Endodermal cell (in vitro differentiated cells): ENCODE data around the gene FNDC8. TPM values are rescaled to one million over a fixed set of nuclear protein-coding genes. Genes with fewer than 3 reads are reported as not detected.
"Not testable (repeated sequence)": the region's sequence is repeated elsewhere in the genome, so short reads cannot be mapped to it uniquely, and the experiment has no call there.

Experiments
- DNase-seq: peaks from one replicate; pipeline ENCODE4 v3.0.0-alpha.2; 2017
- H3K27ac ChIP-seq: 2 replicates; pipeline ENCODE4 v1.5.1; 2013; ENCODE audit warnings: mild to moderate bottlenecking, low read depth, low read length, moderate library complexity
- H3K27me3 ChIP-seq: 2 replicates; pipeline ENCODE4 v1.6.1; 2013; ENCODE audit warnings: mild to moderate bottlenecking, low read length, moderate library complexity; ENCODE audit not compliant: insufficient read depth, control insufficient read depth, poor library complexity, severe bottlenecking
- H3K36me3 ChIP-seq: 2 replicates; pipeline ENCODE4 v1.7.0; 2013; ENCODE audit warnings: mild to moderate bottlenecking, low read length, moderate library complexity; ENCODE audit not compliant: control insufficient read depth, insufficient read depth
- H3K4me1 ChIP-seq: one replicate; pipeline ENCODE4 v1.7.0; 2013; ENCODE audit warnings: low read length; ENCODE audit not compliant: control insufficient read depth, insufficient read depth
- H3K4me3 ChIP-seq: 2 replicates; pipeline ENCODE4 v1.5.1; 2013; ENCODE audit warnings: mild to moderate bottlenecking, low read length, moderate library complexity
- H3K9ac ChIP-seq: 2 replicates; pipeline ENCODE4 v1.6.1; 2013; ENCODE audit warnings: mild to moderate bottlenecking, low read length, moderate library complexity; ENCODE audit not compliant: poor library complexity, severe bottlenecking; ENCODE audit errors: extremely low read depth
- H3K9me3 ChIP-seq: 2 replicates; pipeline ENCODE4 v1.6.1; 2013; ENCODE audit warnings: mild to moderate bottlenecking, low read length, moderate library complexity; ENCODE audit not compliant: control insufficient read depth
- H3K27ac Mint-ChIP-seq: 2 replicates; pipeline ENCODE4 v1.8.0; 2020; ENCODE audit warnings: mixed read lengths
- H3K27me3 Mint-ChIP-seq: 2 replicates; pipeline ENCODE4 v1.8.0; 2021; ENCODE audit warnings: mild to moderate bottlenecking, mixed read lengths; ENCODE audit not compliant: insufficient read depth
- H3K36me3 Mint-ChIP-seq: 2 replicates; pipeline ENCODE4 v1.8.0; 2020; ENCODE audit warnings: low read depth, mixed read lengths
- H3K4me1 Mint-ChIP-seq: 2 replicates; pipeline ENCODE4 v1.8.0; 2020; ENCODE audit warnings: mixed read lengths
- H3K4me3 Mint-ChIP-seq: 2 replicates; pipeline ENCODE4 v1.8.0; 2020; ENCODE audit warnings: mild to moderate bottlenecking, moderate library complexity, mixed read lengths
- H3K9me3 Mint-ChIP-seq: 2 replicates; pipeline ENCODE4 v1.8.0; 2020; ENCODE audit warnings: mild to moderate bottlenecking, mixed read lengths
- WGBS, 2 experiments: methylation state at CpG; one replicate each; pipeline versions ENCODE4 v1.1.5 to v1.1.7; 2013; ENCODE audit warnings: missing lambda C conversion rate in 2 of 2, mixed read lengths in 1 of 2; ENCODE audit not compliant: insufficient coverage in 1 of 2, insufficient read length in 1 of 2; 5-methylcytosine and 5-hydroxymethylcytosine counted together
- total RNA-seq, 2 donors: library from RNA; stranded (reverse); fragmentation: NEBNext Ultra II Directional in 1 of 2; extraction: Animal tissue kit (Norgen Biotek cat#: 25700) in 1 of 2; gene quantifications; 2 replicates in 1 of 2; 3 replicates in 1 of 2; pipeline ENCODE4 v1.2.1, GENCODE V29; 2021
- TF ChIP-seq, protein P1 (sequence below): fragments of 200-600 bp; sonication (generic); conservative IDR thresholded peaks from 2 replicates; pipeline ENCODE4 v1.5.0; 2021; ENCODE audit warnings: antibody characterized with exemption, mild to moderate bottlenecking

Gene FNDC8
- total RNA-seq, 2 donors from 2014 or later = not detected

DNA sequence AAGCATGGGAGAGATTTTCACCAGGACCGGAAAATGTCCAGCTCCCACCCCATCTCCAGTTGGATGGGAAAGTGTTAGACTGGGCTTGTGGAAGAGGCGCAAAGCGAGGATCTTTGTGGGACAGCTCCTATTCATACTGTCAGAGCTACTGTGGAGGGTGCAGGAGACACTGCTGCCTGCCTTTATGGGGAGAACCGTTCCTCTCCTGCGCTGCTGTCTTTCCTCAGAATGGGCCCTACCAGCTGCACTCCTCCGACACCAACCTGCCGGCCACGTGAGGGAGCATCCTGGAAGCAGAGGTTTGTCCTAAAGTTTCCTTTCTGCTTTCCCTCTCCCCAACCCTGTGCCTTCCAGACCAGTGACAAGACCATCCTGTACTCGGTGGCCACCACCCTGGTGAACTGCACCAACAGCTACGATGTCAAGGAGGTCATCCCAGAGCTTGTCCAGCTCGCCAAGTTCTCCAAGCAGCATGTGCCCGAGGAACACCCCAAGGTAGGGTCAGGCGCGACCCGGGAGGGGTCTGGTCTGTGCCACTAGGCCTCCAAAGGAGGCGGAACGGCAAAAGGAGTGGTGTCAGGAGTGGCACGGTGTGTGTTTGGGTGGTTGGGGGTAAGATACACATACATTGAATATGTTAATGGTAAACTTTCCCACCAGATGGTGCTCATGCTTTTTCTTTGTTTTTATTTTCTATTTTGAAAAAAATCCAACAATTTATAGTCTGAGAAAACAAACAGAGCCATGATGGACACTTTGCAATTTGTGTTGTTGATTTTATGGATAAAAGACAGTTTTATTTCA, 49.8 kb downstream of the FNDC8 start:
- Mint-ChIP-seq H3K4me1 (no peaks in the 10 kb centered on the region), H3K27me3 (peaks cover 7% of the 10 kb centered on the region), H3K9me3 (no peaks in the 10 kb centered on the region), H3K4me3 (no peak overlapping the region), H3K27ac (no peak overlapping the region), H3K36me3 (no peaks in the 10 kb centered on the region)
- Histone ChIP-seq H3K4me3 (no peak overlapping the region), H3K4me1 (no peaks in the 10 kb centered on the region), H3K36me3 (no peaks in the 10 kb centered on the region), H3K9me3 (no peaks in the 10 kb centered on the region), H3K27ac (no peak overlapping the region), H3K9ac (no peak overlapping the region), H3K27me3 (no peaks in the 10 kb centered on the region)
- WGBS, 2 experiments = 93 to 97% methylated on average over 6 to 18 of the region's 18 CpGs
- TF ChIP-seq, protein P1, sequence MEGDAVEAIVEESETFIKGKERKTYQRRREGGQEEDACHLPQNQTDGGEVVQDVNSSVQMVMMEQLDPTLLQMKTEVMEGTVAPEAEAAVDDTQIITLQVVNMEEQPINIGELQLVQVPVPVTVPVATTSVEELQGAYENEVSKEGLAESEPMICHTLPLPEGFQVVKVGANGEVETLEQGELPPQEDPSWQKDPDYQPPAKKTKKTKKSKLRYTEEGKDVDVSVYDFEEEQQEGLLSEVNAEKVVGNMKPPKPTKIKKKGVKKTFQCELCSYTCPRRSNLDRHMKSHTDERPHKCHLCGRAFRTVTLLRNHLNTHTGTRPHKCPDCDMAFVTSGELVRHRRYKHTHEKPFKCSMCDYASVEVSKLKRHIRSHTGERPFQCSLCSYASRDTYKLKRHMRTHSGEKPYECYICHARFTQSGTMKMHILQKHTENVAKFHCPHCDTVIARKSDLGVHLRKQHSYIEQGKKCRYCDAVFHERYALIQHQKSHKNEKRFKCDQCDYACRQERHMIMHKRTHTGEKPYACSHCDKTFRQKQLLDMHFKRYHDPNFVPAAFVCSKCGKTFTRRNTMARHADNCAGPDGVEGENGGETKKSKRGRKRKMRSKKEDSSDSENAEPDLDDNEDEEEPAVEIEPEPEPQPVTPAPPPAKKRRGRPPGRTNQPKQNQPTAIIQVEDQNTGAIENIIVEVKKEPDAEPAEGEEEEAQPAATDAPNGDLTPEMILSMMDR = no peak
- DNase-seq = no peak

DNA sequence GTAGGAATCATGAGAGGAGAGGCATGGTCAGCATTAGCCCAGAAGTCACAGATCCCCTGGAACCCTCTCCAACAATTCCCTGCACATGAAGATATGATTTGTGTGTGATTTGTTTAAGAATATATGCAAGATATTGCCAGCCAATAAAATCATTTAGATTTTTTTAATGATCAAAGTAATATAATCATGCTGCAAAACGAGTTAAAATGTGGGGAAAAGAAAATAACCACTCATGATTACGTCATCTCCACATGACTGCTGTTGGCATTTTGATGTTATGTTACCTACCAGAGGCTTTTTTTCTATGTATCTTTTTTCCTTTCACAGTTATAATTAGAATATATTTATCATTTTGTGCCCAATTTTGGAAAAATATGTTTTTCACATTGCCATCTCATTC, 50.4 kb downstream of the FNDC8 start:
- DNase-seq = no peak
- WGBS, 2 experiments = 100% methylated on average over 2 of the region's 2 CpGs; no CpG with 5 or more reads in 1 of the 2 experiments

DNA sequence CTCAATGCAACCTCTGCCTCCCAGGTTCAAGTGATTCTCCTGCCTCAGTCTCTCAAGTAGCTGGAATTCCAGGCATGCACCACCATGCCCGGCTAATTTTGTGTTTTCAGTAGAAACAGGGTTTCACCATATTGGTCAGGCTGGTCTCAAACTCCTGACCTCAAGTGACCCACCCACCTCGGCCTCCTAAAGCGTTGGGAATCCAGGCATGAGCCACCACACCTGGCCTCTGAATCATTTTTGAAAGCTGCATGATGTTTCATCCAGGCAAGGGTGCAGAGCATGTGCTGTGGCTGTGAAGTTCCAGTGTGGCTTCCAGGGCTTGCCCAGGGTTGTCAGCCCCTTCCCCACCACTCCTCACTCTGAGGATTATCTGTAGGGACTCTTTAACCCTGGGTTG, 50.9 kb downstream of the FNDC8 start:
- H3K4me3 Mint-ChIP-seq, H3K36me3 ChIP-seq: not testable (repeated sequence)

More for the DNA sequence above, 50.4 kb downstream of the FNDC8 start:
- no peak overlapping the region for H3K4me3 ChIP-seq
- no peak overlapping the region for H3K4me3 Mint-ChIP-seq
- H3K9me3 Mint-ChIP-seq = no peaks in the 10 kb centered on the region
- no peaks in the 10 kb centered on the region for H3K36me3 Mint-ChIP-seq
- H3K36me3 ChIP-seq = no peaks in the 10 kb centered on the region
- no peaks in the 10 kb centered on the region for H3K4me1 ChIP-seq
- H3K27ac Mint-ChIP-seq = no peak overlapping the region
- H3K9ac ChIP-seq = no peak overlapping the region
- no peaks in the 10 kb centered on the region for H3K9me3 ChIP-seq
- H3K27ac ChIP-seq = no peak overlapping the region
- H3K4me1 Mint-ChIP-seq = no peaks in the 10 kb centered on the region
- H3K27me3 Mint-ChIP-seq = peaks cover 7% of the 10 kb centered on the region
- H3K27me3 ChIP-seq = no peaks in the 10 kb centered on the region
- TF ChIP-seq, protein P1 = no peak

More for the DNA sequence above, 50.9 kb downstream of the FNDC8 start:
- not testable (repeated sequence) for H3K4me3 ChIP-seq, H3K4me1 Mint-ChIP-seq, H3K9me3 ChIP-seq, H3K27ac ChIP-seq, H3K9ac ChIP-seq, H3K27ac Mint-ChIP-seq, H3K36me3 Mint-ChIP-seq, H3K27me3 ChIP-seq, H3K9me3 Mint-ChIP-seq, DNase-seq, H3K27me3 Mint-ChIP-seq, H3K4me1 ChIP-seq
- 77 to 93% methylated on average over 3 of the region's 3 CpGs for WGBS, 2 experiments
